IMR-90 (cell line): ENCODE data around the gene NUAK1. TPM values are rescaled to one million over a fixed set of nuclear protein-coding genes. Genes with fewer than 3 reads are reported as not detected.
A peak's percentile ranks its signal among the peaks of the same experiment; 100 is the strongest.

ENCODE experiments used
- ATAC-seq: fragments of 200-7000 bp; cut with Tn5 transposase; 2 replicates; pipeline ENCODE4 v1.9.1; 2020; ENCODE audit warnings: low read depth, mild to moderate bottlenecking, moderate library complexity
- BruUV-seq: library from RNA; stranded (reverse); fragments of 400-500 nt; replicated peaks from 2 replicates; lab custom pipeline; 2021; lab: Mats Ljungman, UMichigan
- CTCF ChIA-PET: fragments of 300-600 bp; formaldehyde crosslinking; extraction: SDS; loops from one replicate; lab custom pipeline; 2021; ENCODE audit warnings: antibody characterized with exemption; lab: Yijun Ruan, JAX
- POLR2A ChIA-PET: fragments of 300-600 bp; sonication (Branson Sonifier 250); formaldehyde crosslinking; loops from one replicate; lab custom pipeline; 2022; ENCODE audit warnings: antibody characterized with exemption; ENCODE audit not compliant: unreplicated experiment; lab: Charles Lee
- DNase-seq: peaks from one replicate; pipeline ENCODE4 v3.0.0; 2013
- H2AFZ ChIP-seq: replicated peaks from 2 replicates; pipeline ENCODE3; 2013; ENCODE audit warnings: low read length, mild to moderate bottlenecking; ENCODE audit not compliant: poor library complexity
- H2AK5ac ChIP-seq: 2 replicates; pipeline ENCODE4 v1.6.1; 2013; ENCODE audit warnings: low read depth, low read length, inconsistent platforms
- H2AK9ac ChIP-seq: replicated peaks from 2 replicates; pipeline ENCODE3; 2013; ENCODE audit warnings: mild to moderate bottlenecking, low read depth, low read length, moderate library complexity; ENCODE audit not compliant: poor library complexity
- H2BK120ac ChIP-seq: 2 replicates; pipeline ENCODE4 v1.6.1; 2013; ENCODE audit warnings: low read depth, low read length, inconsistent platforms
- H2BK15ac ChIP-seq: 3 replicates; pipeline ENCODE4 v1.6.1; 2013; ENCODE audit warnings: low read depth, low read length, inconsistent platforms
- H2BK20ac ChIP-seq: 2 replicates; pipeline ENCODE4 v1.6.1; 2013; ENCODE audit warnings: low read depth, mild to moderate bottlenecking, inconsistent platforms, low read length, moderate library complexity
- H2BK5ac ChIP-seq: 2 replicates; pipeline ENCODE4 v1.6.1; 2013; ENCODE audit warnings: mild to moderate bottlenecking, low read depth, low read length, inconsistent platforms; ENCODE audit not compliant: poor library complexity, severe bottlenecking
- H3K14ac ChIP-seq: replicated peaks from 2 replicates; pipeline ENCODE4 v1.6.1; 2013; ENCODE audit warnings: low read depth, low read length, inconsistent platforms
- H3K18ac ChIP-seq: 2 replicates; pipeline ENCODE4 v1.6.1; 2013; ENCODE audit warnings: low read depth, low read length, control low read depth
- H3K23ac ChIP-seq: 2 replicates; pipeline ENCODE4 v1.6.1; 2013; ENCODE audit warnings: low read depth, low read length, inconsistent platforms
- H3K27ac ChIP-seq: 2 replicates; pipeline ENCODE4 v1.5.1; 2013; ENCODE audit warnings: mild to moderate bottlenecking, control low read depth, low read length; ENCODE audit not compliant: insufficient read depth
- H3K27me3 ChIP-seq: 2 replicates; pipeline ENCODE4 v1.6.1; 2013; ENCODE audit warnings: low read length; ENCODE audit not compliant: control insufficient read depth, insufficient read depth
- H3K36me3 ChIP-seq: 2 replicates; pipeline ENCODE4 v1.6.1; 2013; ENCODE audit warnings: low read length, mixed read lengths; ENCODE audit not compliant: control insufficient read depth, insufficient read depth
- H3K4ac ChIP-seq: 2 replicates; pipeline ENCODE4 v1.6.1; 2013; ENCODE audit warnings: low read depth, low read length, inconsistent platforms
- H3K4me1 ChIP-seq: 2 replicates; pipeline ENCODE4 v1.6.1; 2013; ENCODE audit warnings: low read length, mixed read lengths; ENCODE audit not compliant: control insufficient read depth, insufficient read depth
- H3K4me2 ChIP-seq: 2 replicates; pipeline ENCODE4 v1.6.1; 2013; ENCODE audit warnings: low read depth, mild to moderate bottlenecking, control low read depth, low read length, moderate library complexity
- H3K4me3 ChIP-seq: 2 replicates; pipeline ENCODE4 v1.5.1; 2013; ENCODE audit warnings: low read depth, mild to moderate bottlenecking, control low read depth, low read length, moderate library complexity; ENCODE audit not compliant: insufficient read depth
- H3K56ac ChIP-seq: 2 replicates; pipeline ENCODE4 v1.6.1; 2013; ENCODE audit warnings: low read length, inconsistent platforms; ENCODE audit not compliant: insufficient read depth; ENCODE audit errors: extremely low read depth
- H3K79me1 ChIP-seq, 2 experiments: 2 replicates each; pipeline ENCODE4 v1.6.1; 2013; ENCODE audit warnings: low read length in 2 of 2, inconsistent platforms in 1 of 2, low read depth in 1 of 2
- H3K9ac ChIP-seq: 2 replicates; pipeline ENCODE4 v1.6.1; 2013; ENCODE audit warnings: low read depth, low read length, control low read depth
- H3K9me1 ChIP-seq: 2 replicates; pipeline ENCODE4 v1.6.1; 2013; ENCODE audit warnings: low read length, inconsistent platforms; ENCODE audit not compliant: insufficient read depth
- H3K9me3 ChIP-seq: 2 replicates; pipeline ENCODE4 v1.6.1; 2013; ENCODE audit warnings: low read length; ENCODE audit not compliant: control insufficient read depth, insufficient read depth
- H4K20me1 ChIP-seq: 2 replicates; pipeline ENCODE4 v1.6.1; 2013; ENCODE audit warnings: low read length, inconsistent platforms; ENCODE audit not compliant: insufficient read depth
- H4K5ac ChIP-seq: 2 replicates; pipeline ENCODE4 v1.6.1; 2013; ENCODE audit warnings: mild to moderate bottlenecking, low read depth, low read length, control low read depth
- H4K8ac ChIP-seq, 2 experiments: 2 replicates each; pipeline ENCODE4 v1.6.1; 2013; ENCODE audit warnings: low read depth in 2 of 2, low read length in 2 of 2, control low read depth in 1 of 2, inconsistent platforms in 1 of 2
- H4K91ac ChIP-seq: 2 replicates; pipeline ENCODE4 v1.6.1; 2013; ENCODE audit warnings: low read depth, low read length, inconsistent platforms; ENCODE audit not compliant: insufficient read depth
- BHLHE40 ChIP-seq: fragments of 150-350 bp; IDR thresholded peaks from 2 replicates; pipeline ENCODE4 v1.6.1; 2016; ENCODE audit warnings: mild to moderate bottlenecking, low read depth, low read length
- RAD21 ChIP-seq: IDR thresholded peaks from 2 replicates; pipeline ENCODE4 v1.6.1; 2012; ENCODE audit warnings: low read length, improper control_type of control experiment
- WGBS, 2 experiments: methylation state at CpG; one replicate each; pipeline versions ENCODE4 v1.1.5 to v1.1.7; 2013; ENCODE audit warnings: missing lambda C conversion rate in 2 of 2; ENCODE audit not compliant: insufficient read length in 1 of 2; ENCODE audit errors: extremely low coverage in 2 of 2; 5-methylcytosine and 5-hydroxymethylcytosine counted together
- dilution Hi-C: fragments of 300-500 bp; cut with HindIII; formaldehyde crosslinking; loops from one replicate; pipeline ENCODE4 v1.14.3; 2018; ENCODE audit warnings: low sequenced_read_pairs; ENCODE audit not compliant: unreplicated experiment
- in situ Hi-C: fragments of 300-500 bp; cut with MboI; formaldehyde crosslinking; loops from 3 replicates; pipeline ENCODE4 v1.14.3; 2019; ENCODE audit warnings: low sequenced_read_pairs, inconsistent platforms, mixed read lengths
- intact Hi-C: fragments of 100-400 bp; cut with micrococcal nuclease; formaldehyde crosslinking; loops from 2 replicates; pipeline ENCODE4 v1.10.0; 2022
- polyA plus RNA-seq, 3 experiments: library from polyadenylated mRNA; depleted of rRNA; stranded (reverse); fragments of >200 nt; gene quantifications; 2 replicates each; pipeline ENCODE4 v1.2.3, GENCODE V29; 2012; ENCODE audit warnings: low replicate concordance in 1 of 3
- total RNA-seq: library from RNA; depleted of rRNA; stranded (reverse); fragments of >200 nt; gene quantifications from 2 replicates; pipeline ENCODE4 v1.2.3, GENCODE V29; 2012

NUAK1 gene
- total and polyA plus RNA-seq, 2 of the 4 experiments (the other 2 are of a cell fraction): 4.8 to 8.8 TPM

- Histone ChIP-seq H3K56ac (peak overlapping the region; percentile 13; the same call in 1 of the 2 replicates), H3K9me1 (peaks cover 42% of the 10 kb centered on the region), H3K4ac (peak overlapping the region; percentile 22), H3K36me3 (peaks cover 5% of the 10 kb centered on the region; the same call in 1 of the 2 replicates), H2AFZ (no peak overlapping the region), H3K27me3 (no peaks in the 10 kb centered on the region), H2BK20ac (peak overlapping the region; percentile 67), H4K8ac (peak overlapping the region; percentile 32 to 68; a peak in 3 of 4 replicates), H3K27ac (peak overlapping the region; percentile 23; the same call in 1 of the 2 replicates), H2AK9ac (peak overlapping the region; percentile 6), H3K4me3 (no peak overlapping the region), H3K18ac (peak overlapping the region; percentile 47; the same call in 1 of the 2 replicates), H4K91ac (peak overlapping the region; percentile 48), H3K79me1 (peaks cover 16 to 66% of the 10 kb centered on the region in 2 experiments), H3K9ac (no peak overlapping the region), H3K9me3 (no peaks in the 10 kb centered on the region), H4K5ac (peak overlapping the region; percentile 12; the same call in 1 of the 2 replicates), H3K23ac (peak overlapping the region; percentile 21), H3K4me2 (peak overlapping the region; percentile 13; the same call in 1 of the 2 replicates), H3K4me1 (peaks cover 47% of the 10 kb centered on the region), H4K20me1 (no peaks in the 10 kb centered on the region), H2AK5ac (peak overlapping the region; percentile 49), H2BK5ac (peak overlapping the region; percentile 63), H2BK120ac (peak overlapping the region; percentile 95), H3K14ac (peak overlapping the region; percentile 59), H2BK15ac (peak overlapping the region; percentile 66; the same call in 2 of the 3 replicates)
- intact Hi-C loops (loop anchor here (5.0 to 10.0 kb wide), 4 partner anchors 50 to 828 kb away; no protein-coding TSS in a partner anchor), dilution Hi-C loops (no loop called here), in situ Hi-C loops (no loop called here)
- ChIA-PET CTCF (interaction anchor here (1.0 kb wide), 1 partner anchor 590 kb away, joined by 3 read pairs; no protein-coding TSS in a partner anchor), POLR2A (no interaction called here)
- peak; percentile 20; the same call in 1 of the 2 replicates for TF ChIP-seq BHLHE40
- no peak for TF ChIP-seq RAD21
- ATAC-seq (peak; percentile 9; the same call in 1 of the 2 replicates), DNase-seq (peak; percentile 73)
- 88% methylated on average over 4 of the region's 15 CpGs; no CpG with 5 or more reads in 1 of the 2 experiments for WGBS, 2 experiments
- BruUV-seq: no TSS peak
Observed at GRCh38 chr12:106082216-106083175, 56.3 kb downstream of the NUAK1 start.
